Endothelial cell of umbilical vein (primary cell): ENCODE measurements around the gene DCUN1D2.

ENCODE experiments used
- CTCF ChIP-seq, 2 donors: IDR thresholded peaks; 1 replicate in 1 of 2; 2 replicates in 1 of 2; pipeline ENCODE4 v1.5.1; 2011; ENCODE audit warnings: low read length in 2 of 2, mild to moderate bottlenecking in 2 of 2, moderate library complexity in 2 of 2, control low read depth in 1 of 2, inconsistent platforms in 1 of 2, low read depth in 1 of 2; ENCODE audit not compliant: insufficient read depth in 1 of 2; ENCODE audit errors: extremely low read depth in 1 of 2
- EZH2 ChIP-seq: IDR thresholded peaks from 2 replicates; pipeline ENCODE4 v1.6.1; 2012; ENCODE audit warnings: borderline replicate concordance, low read depth, mild to moderate bottlenecking, moderate library complexity, low read length, inconsistent platforms; ENCODE audit not compliant: severe bottlenecking
- GATA2 ChIP-seq: IDR thresholded peaks from 2 replicates; pipeline ENCODE4 v1.7.0; 2011; ENCODE audit warnings: low read depth, mild to moderate bottlenecking, moderate library complexity, mixed read lengths, low read length; ENCODE audit not compliant: insufficient read length, insufficient read depth
- POLR2A ChIP-seq: IDR thresholded peaks from 2 replicates; pipeline ENCODE4 v1.6.1; 2012; ENCODE audit warnings: low read depth, mild to moderate bottlenecking, control low read depth, low read length
- POLR2AphosphoS5 ChIP-seq: IDR thresholded peaks from 2 replicates; pipeline ENCODE4 v1.6.1; 2012; ENCODE audit warnings: low read depth, mild to moderate bottlenecking, control low read depth, low read length, moderate library complexity; ENCODE audit not compliant: insufficient read depth

DNA sequence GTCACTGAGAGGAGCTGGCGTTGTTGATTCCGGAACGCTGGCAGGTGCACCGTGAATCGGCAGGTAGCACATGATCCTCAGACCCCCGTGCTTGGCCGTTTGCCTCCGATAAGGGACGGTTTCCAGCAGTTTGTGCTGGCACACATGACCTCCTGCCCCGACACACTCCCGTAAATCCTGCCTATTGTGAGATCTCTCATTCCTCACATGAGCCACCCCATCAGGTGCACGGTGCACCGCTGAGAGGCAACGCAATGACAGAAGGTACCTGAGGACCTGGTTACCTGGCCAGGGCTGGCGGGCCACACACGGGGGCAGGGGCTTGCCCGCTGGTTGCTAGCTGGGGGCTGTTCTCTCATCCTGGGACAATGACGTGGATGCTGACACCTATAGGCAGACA is 35.1 kb downstream of the DCUN1D2 start:
- TF ChIP-seq CTCF (IDR thresholded peaks at IDR 0.05; ENCODE audit: extremely low read depth in 1 of 2, insufficient read depth in 1 of 2, low read depth in 1 of 2, low read length in 2 of 2) (no peak), POLR2A (no peak), GATA2 (no peak), EZH2 (no peak), POLR2AphosphoS5 (no peak)
